Type B pancreatic cell (in vitro differentiated cells): ENCODE results near the gene BRPF3. TPM values are rescaled to one million over a fixed set of nuclear protein-coding genes. Genes with fewer than 3 reads are reported as not detected.
A peak's percentile ranks its signal among the peaks of the same experiment; 100 is the strongest.

Experiments used
- DNase-seq: peaks from one replicate; pipeline ENCODE4 v3.0.0; 2021; ENCODE audit warnings: mixed read lengths; ENCODE audit not compliant: unreplicated experiment; ENCODE audit errors: extremely low spot score
- H3K27ac Mint-ChIP-seq: 2 replicates; pipeline ENCODE4 v1.8.0; 2021; ENCODE audit warnings: mild to moderate bottlenecking, mixed read lengths
- H3K27me3 Mint-ChIP-seq: 2 replicates; pipeline ENCODE4 v1.8.0; 2021; ENCODE audit warnings: mixed read lengths
- H3K36me3 Mint-ChIP-seq: 2 replicates; pipeline ENCODE4 v1.8.0; 2021; ENCODE audit warnings: mixed read lengths
- H3K4me1 Mint-ChIP-seq: one replicate; pipeline ENCODE4 v1.8.0; 2021; ENCODE audit warnings: mixed read lengths; ENCODE audit not compliant: unreplicated experiment
- H3K4me3 Mint-ChIP-seq: 2 replicates; pipeline ENCODE4 v1.8.0; 2021; ENCODE audit warnings: mild to moderate bottlenecking, mixed read lengths
- H3K9me3 Mint-ChIP-seq: 2 replicates; pipeline ENCODE4 v1.8.0; 2021; ENCODE audit warnings: mixed read lengths
- CTCF ChIP-seq: fragments of 200-600 bp; sonication (generic); conservative IDR thresholded peaks from 2 replicates; pipeline ENCODE4 v1.5.0; 2021; ENCODE audit warnings: antibody characterized with exemption, mild to moderate bottlenecking
- total RNA-seq: library from RNA; stranded (reverse); gene quantifications from 2 replicates; pipeline ENCODE4 v1.2.1, GENCODE V29; 2021; ENCODE audit warnings: low replicate concordance

The BRPF3 gene
- total RNA-seq, 1 donor from 2014 or later = 47.7 TPM

DNA sequence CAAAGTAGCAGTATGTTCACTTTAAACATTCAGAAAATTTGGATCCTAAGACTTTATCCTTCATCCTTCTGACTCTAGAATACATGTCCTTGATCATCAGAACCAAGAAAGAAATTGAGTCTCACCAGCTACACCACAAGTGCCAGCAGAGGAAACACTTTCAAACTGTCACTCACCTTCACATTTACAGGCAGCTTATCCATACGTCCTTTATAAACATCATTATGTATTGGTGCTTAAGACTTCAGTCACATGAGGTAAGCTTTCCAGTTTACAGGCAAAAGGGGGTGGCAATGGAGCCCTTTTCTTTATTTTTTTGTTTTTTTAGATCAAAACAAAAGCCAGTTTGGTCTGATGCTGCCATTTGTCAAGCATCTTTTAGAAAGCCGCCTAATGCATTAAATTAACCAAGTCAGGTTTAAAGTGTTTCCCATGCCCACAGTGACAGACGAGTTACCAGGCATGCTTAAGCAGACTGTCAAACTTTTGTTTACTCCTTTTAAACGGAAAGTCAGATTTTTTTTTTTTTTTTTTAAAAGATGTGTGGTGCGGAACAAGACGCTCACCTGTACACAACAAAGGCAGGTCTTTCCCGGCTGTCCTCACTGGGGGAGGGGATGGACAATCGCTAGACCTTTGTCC lies 952 bp upstream of the BRPF3 start:
- Mint-ChIP-seq H3K27ac (peak overlapping the region; percentile 85), H3K4me1 (peaks cover 5% of the 10 kb centered on the region), H3K9me3 (no peaks in the 10 kb centered on the region), H3K27me3 (no peaks in the 10 kb centered on the region), H3K4me3 (peak overlapping the region; percentile 85), H3K36me3 (peaks cover 21% of the 10 kb centered on the region)
- no peak for DNase-seq
- no peak for TF ChIP-seq CTCF

DNA sequence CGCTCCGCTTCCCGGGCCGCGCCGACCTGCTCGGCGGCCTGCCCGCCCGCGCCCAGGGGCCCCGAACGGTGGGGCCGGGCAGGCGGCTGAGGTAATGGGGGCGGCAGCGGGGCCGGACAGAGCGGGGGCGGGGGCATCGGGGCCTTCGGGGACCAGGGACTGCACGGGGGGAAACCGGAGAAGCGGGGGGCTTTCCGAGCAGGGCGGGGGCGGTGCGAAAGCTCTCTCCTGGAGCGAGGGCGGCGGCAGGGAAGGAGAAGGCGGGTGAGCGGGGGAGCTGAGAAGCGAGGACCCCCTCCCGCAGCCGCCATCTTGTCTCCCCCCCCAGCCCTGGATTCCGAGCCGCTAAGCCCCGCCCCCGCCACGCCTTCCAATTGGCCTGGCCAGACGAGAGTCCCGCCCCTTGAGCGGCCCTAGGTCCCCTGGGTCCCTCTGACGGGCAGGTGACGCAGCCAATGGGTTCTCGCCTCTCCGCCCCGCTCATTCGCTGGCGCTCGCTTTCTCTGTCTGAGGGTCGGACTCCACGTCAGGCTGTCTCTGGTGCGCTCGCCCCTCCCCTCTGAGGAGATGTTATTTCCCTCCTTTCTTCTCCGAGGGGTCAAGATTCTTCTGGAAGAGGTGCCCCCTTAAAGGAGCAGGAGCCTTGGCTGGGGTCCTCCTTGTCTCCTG lies 470 bp downstream of the BRPF3 start:
- Mint-ChIP-seq H3K27me3 (no peaks in the 10 kb centered on the region), H3K4me3 (peak overlapping the region; percentile 93), H3K9me3 (no peaks in the 10 kb centered on the region), H3K4me1 (peaks cover 5% of the 10 kb centered on the region), H3K36me3 (peaks cover 33% of the 10 kb centered on the region), H3K27ac (peak overlapping the region; percentile 81)
- peak; percentile 100 for DNase-seq
- TF ChIP-seq CTCF = no peak

DNA sequence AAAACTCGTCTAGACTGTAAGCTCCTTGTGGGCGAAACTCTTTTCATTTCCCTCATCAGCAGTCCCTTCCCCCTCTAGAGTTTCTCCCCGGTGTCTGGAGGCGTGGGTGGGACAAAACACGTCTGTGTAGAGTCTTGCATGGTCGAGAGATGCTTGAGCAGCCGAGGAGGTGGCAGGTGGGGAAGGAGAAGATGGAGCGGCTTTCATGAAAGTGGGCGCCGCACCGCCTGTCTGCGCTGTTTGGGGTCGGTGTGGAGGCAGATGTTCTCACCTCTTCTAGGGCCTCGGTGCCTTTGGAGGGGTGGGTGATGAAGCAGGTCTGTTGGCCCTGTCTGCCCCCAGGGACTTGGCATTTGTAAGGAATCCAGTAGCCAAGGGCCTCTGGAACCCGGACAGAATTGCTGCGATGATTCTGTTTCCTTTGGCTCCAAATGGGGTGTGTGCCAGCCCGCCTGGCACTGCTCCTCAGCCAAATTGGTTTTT lies 1.2 kb downstream of the BRPF3 start:
- no peaks in the 10 kb centered on the region for H3K9me3 Mint-ChIP-seq
- H3K27me3 Mint-ChIP-seq = no peaks in the 10 kb centered on the region
- peaks cover 10% of the 10 kb centered on the region for H3K4me1 Mint-ChIP-seq
- peak overlapping the region; percentile 93 for H3K4me3 Mint-ChIP-seq
- H3K36me3 Mint-ChIP-seq = peaks cover 40% of the 10 kb centered on the region
- peak overlapping the region; percentile 81 for H3K27ac Mint-ChIP-seq
- TF ChIP-seq CTCF = no peak
- DNase-seq = no peak

- peaks cover 14% of the 10 kb centered on the region for H3K4me1 Mint-ChIP-seq
- no peaks in the 10 kb centered on the region for H3K9me3 Mint-ChIP-seq
- DNase-seq = no peak
- H3K36me3 Mint-ChIP-seq = peaks cover 47% of the 10 kb centered on the region
- no peak overlapping the region for H3K27ac Mint-ChIP-seq
- peak overlapping the region; percentile 69 for H3K4me3 Mint-ChIP-seq
- TF ChIP-seq CTCF = no peak
- no peaks in the 10 kb centered on the region for H3K27me3 Mint-ChIP-seq
These were observed 2.4 kb downstream of the BRPF3 start for GRCh38 chr6:36198986-36199385.

GRCh38 chr6:36200154-36200891 lies 3.8 kb downstream of the BRPF3 start:
- Mint-ChIP-seq H3K4me1 (peaks cover 14% of the 10 kb centered on the region), H3K27ac (no peak overlapping the region), H3K4me3 (no peak overlapping the region), H3K9me3 (no peaks in the 10 kb centered on the region), H3K27me3 (no peaks in the 10 kb centered on the region), H3K36me3 (peaks cover 51% of the 10 kb centered on the region)
- no peak for DNase-seq
- no peak for TF ChIP-seq CTCF
